Esophagus muscularis mucosa (tissue), 4 donors: ENCODE measurements around the gene SNHG17. TPM values are rescaled to one million over a fixed set of nuclear protein-coding genes. Genes with fewer than 3 reads are reported as not detected.
"Not testable (repeated sequence)": the region's sequence is repeated elsewhere in the genome, so short reads cannot be mapped to it uniquely, and the experiment has no call there.

ENCODE experiments used
- DNase-seq: peaks from one replicate; pipeline ENCODE4 v3.0.0-alpha.2; 2017; ENCODE audit errors: extremely low spot score
- H3K27ac ChIP-seq, 4 donors: fragments of 200-600 bp; sonication (generic); replicated peaks in 1 of 4; 1 replicate in 3 of 4; 2 replicates in 1 of 4; pipeline ENCODE4 v1.5.1; 2016 to 2019; ENCODE audit warnings: mild to moderate bottlenecking in 1 of 4
- H3K27me3 ChIP-seq, 4 donors: fragments of 200-600 bp; sonication (generic); one replicate each; pipeline versions ENCODE4 v1.5.1 to v1.6.0; 2016 to 2019
- H3K36me3 ChIP-seq, 4 donors: fragments of 200-600 bp; sonication (generic); one replicate each; pipeline ENCODE4 v1.5.1; 2016 to 2019
- H3K4me1 ChIP-seq, 4 donors: fragments of 200-600 bp; sonication (generic); one replicate each; pipeline ENCODE4 v1.5.1; 2016 to 2019
- H3K4me3 ChIP-seq, 4 donors: fragments of 200-600 bp; sonication (generic); 1 replicate in 2 of 4; 2 replicates in 2 of 4; pipeline ENCODE4 v1.5.1; 2016 to 2019; ENCODE audit warnings: mild to moderate bottlenecking in 4 of 4, moderate library complexity in 1 of 4
- H3K9me3 ChIP-seq, 4 donors: fragments of 200-600 bp; sonication (generic); 1 replicate in 3 of 4; 2 replicates in 1 of 4; pipeline ENCODE4 v1.5.1; 2016 to 2019
- CTCF ChIP-seq, 3 experiments: fragments of 200-600 bp in 2 of 3; fragments of 450-650 bp in 1 of 3; sonication (generic) in 2 of 3; IDR thresholded peaks; one replicate each; pipeline ENCODE4 v1.5.1; 2017 to 2019; ENCODE audit warnings: antibody characterized with exemption in 3 of 3, mild to moderate bottlenecking in 2 of 3, moderate library complexity in 1 of 3
- EP300 ChIP-seq: sonication (generic); formaldehyde crosslinking; IDR thresholded peaks from one replicate; pipeline ENCODE4 v1.6.1; 2017; ENCODE audit warnings: antibody characterized with exemption
- POLR2A ChIP-seq: fragments of 450-650 bp; IDR thresholded peaks from one replicate; pipeline ENCODE4 v1.6.1; 2017; ENCODE audit warnings: antibody characterized with exemption, moderate library complexity, mild to moderate bottlenecking, low read depth
- POLR2AphosphoS5 ChIP-seq, 2 donors: sonication (generic); formaldehyde crosslinking; IDR thresholded peaks; one replicate each; pipeline ENCODE4 v1.6.1; 2017; ENCODE audit warnings: antibody characterized with exemption in 2 of 2
- WGBS: methylation state at CpG from one replicate; pipeline ENCODE4 v1.1.5; 2018; 5-methylcytosine and 5-hydroxymethylcytosine counted together
- intact Hi-C: fragments of 100-400 bp; cut with DNase I; formaldehyde crosslinking; loops from one replicate; pipeline ENCODE4 v1.15.1; 2023
- total RNA-seq, 4 donors: library from RNA; depleted of rRNA; stranded (reverse); fragments of >200 nt; gene quantifications; one replicate each; pipeline versions ENCODE4 v1.1.0 to v1.2.1, GENCODE V29; 2016

SNHG17 gene
- total RNA-seq, 4 donors from 2014 or later = 12.8 to 19.4 (median 18.6) TPM

- intact Hi-C loops = no loop called here
- peaks cover 38 to 95% (median 57%) of the 10 kb centered on the region in 4 donors for H3K36me3 ChIP-seq
These were observed 16.5 kb downstream of the SNHG17 start for GRCh38 chr20:38418509-38419204.

GRCh38 chr20:38414769-38415450 lies 20.2 kb downstream of the SNHG17 start:
- intact Hi-C loops = no loop called here
- 92% methylated on average over 14 of the region's 14 CpGs for WGBS
- Histone ChIP-seq H3K4me3 (no peak overlapping the region), H3K27me3 (no peaks in the 10 kb centered on the region), H3K27ac (no peak overlapping the region), H3K36me3 (peaks cover 8 to 91% (median 29%) of the 10 kb centered on the region in 4 donors), H3K9me3 (no peaks in the 10 kb centered on the region), H3K4me1 (peaks cover 5 to 9% (median 6%) of the 10 kb centered on the region in 4 donors)
- no peak for DNase-seq
- no peak for TF ChIP-seq CTCF (IDR thresholded peaks at IDR 0.05)
- TF ChIP-seq EP300 = no peak
- TF ChIP-seq POLR2A = no peak
- TF ChIP-seq POLR2AphosphoS5 (IDR thresholded peaks at IDR 0.05) = no peak

More at GRCh38 chr20:38418509-38419204, 16.5 kb downstream of the SNHG17 start:
- no peak overlapping the region for H3K27ac ChIP-seq
- WGBS = 64% methylated on average over 3 of the region's 4 CpGs
- DNase-seq = no peak
- TF ChIP-seq POLR2AphosphoS5 (IDR thresholded peaks at IDR 0.05) (no peak), POLR2A (no peak), CTCF (IDR thresholded peaks at IDR 0.05) (no peak), EP300 (no peak)
- no peaks in the 10 kb centered on the region for H3K27me3 ChIP-seq
- no peaks in the 10 kb centered on the region for H3K9me3 ChIP-seq
- peaks cover 5 to 9% (median 6%) of the 10 kb centered on the region in 4 donors for H3K4me1 ChIP-seq
- no peak overlapping the region for H3K4me3 ChIP-seq

GRCh38 chr20:38412877-38413577 lies 22.1 kb downstream of the SNHG17 start:
- 85% methylated on average over 6 of the region's 9 CpGs for WGBS

GRCh38 chr20:38407822-38408221 lies 27.3 kb downstream of the SNHG17 start:
- intact Hi-C loops, H3K9me3 ChIP-seq, H3K27ac ChIP-seq, H3K4me1 ChIP-seq, H3K27me3 ChIP-seq, H3K4me3 ChIP-seq, DNase-seq: not testable (repeated sequence)
- H3K36me3 ChIP-seq = peaks cover 0 to 26% (median 3%) of the 10 kb centered on the region in 4 donors
- WGBS = 87% methylated on average over 9 of the region's 9 CpGs

More at GRCh38 chr20:38412877-38413577, 22.1 kb downstream of the SNHG17 start:
- DNase-seq = no peak
- Histone ChIP-seq H3K4me3 (no peak overlapping the region), H3K36me3 (peaks cover 0 to 73% (median 15%) of the 10 kb centered on the region in 4 donors), H3K27me3 (no peaks in the 10 kb centered on the region), H3K27ac (no peak overlapping the region), H3K4me1 (peaks cover 0 to under 1% (median 0%) of the 10 kb centered on the region in 4 donors), H3K9me3 (no peaks in the 10 kb centered on the region)
- TF ChIP-seq POLR2AphosphoS5 (IDR thresholded peaks at IDR 0.05) (no peak), POLR2A (no peak), EP300 (no peak), CTCF (IDR thresholded peaks at IDR 0.05) (no peak)
- intact Hi-C loops = no loop called here

- intact Hi-C loops = no loop called here
- Histone ChIP-seq H3K27me3 (peaks cover 0 to 6% (median 0%) of the 10 kb centered on the region in 4 donors), H3K9me3 (no peaks in the 10 kb centered on the region), H3K36me3 (peaks cover 0 to 21% (median 0%) of the 10 kb centered on the region in 4 donors), H3K27ac (no peak overlapping the region), H3K4me3 (no peak overlapping the region), H3K4me1 (no peaks in the 10 kb centered on the region)
- TF ChIP-seq EP300 (no peak), POLR2A (no peak), POLR2AphosphoS5 (IDR thresholded peaks at IDR 0.05) (no peak), CTCF (IDR thresholded peaks at IDR 0.05) (no peak)
- WGBS = 92% methylated on average over 14 of the region's 29 CpGs
- DNase-seq = no peak
These were observed 27.8 kb downstream of the SNHG17 start for GRCh38 chr20:38407321-38407720.
